BJ (cell line): ENCODE measurements around the gene NPM1. TPM values are rescaled to one million over a fixed set of nuclear protein-coding genes. Genes with fewer than 3 reads are reported as not detected.
A peak's percentile ranks its signal among the peaks of the same experiment; 100 is the strongest.

Experiments used
- CTCF ChIA-PET: fragments of 350-600 bp; formaldehyde crosslinking; extraction: SDS; loops from one replicate; lab custom pipeline; 2021; ENCODE audit warnings: antibody characterized with exemption, inconsistent platforms; lab: Yijun Ruan, JAX
- POLR2A ChIA-PET: fragments of 300-600 bp; sonication (Branson Sonifier 250); formaldehyde crosslinking; extraction: SDS; loops from one replicate; lab custom pipeline; 2021; ENCODE audit warnings: antibody characterized with exemption; lab: Charles Lee
- DNase-seq: peaks from one replicate; pipeline ENCODE4 v3.0.0-alpha.2; 2011; ENCODE audit warnings: low read depth
- H3K27me3 ChIP-seq: 2 replicates; pipeline ENCODE4 v1.6.0; 2011; ENCODE audit warnings: low read length; ENCODE audit not compliant: control insufficient read depth, insufficient read depth
- H3K36me3 ChIP-seq: 2 replicates; pipeline ENCODE4 v1.5.1; 2011; ENCODE audit warnings: low read length; ENCODE audit not compliant: control insufficient read depth, insufficient read depth
- H3K4me3 ChIP-seq: 2 replicates; pipeline ENCODE4 v1.5.1; 2011; ENCODE audit warnings: low read depth, mild to moderate bottlenecking, control low read depth, low read length
- polyA minus RNA-seq: library from RNA; depleted of rRNA, polyadenylated mRNA; stranded (reverse); fragments of >200 nt; gene quantifications from 2 replicates; pipeline ENCODE4 v1.2.3, GENCODE V29; 2011; rRNA and poly(A)+ RNA removed
- polyA plus RNA-seq: library from polyadenylated mRNA; depleted of rRNA; stranded (reverse); fragments of >200 nt; gene quantifications from 2 replicates; pipeline ENCODE4 v1.2.3, GENCODE V29; 2011; rRNA removed
- TF ChIP-seq, protein P1 (sequence below): IDR thresholded peaks from 2 replicates; pipeline ENCODE4 v1.5.1; 2011; ENCODE audit warnings: low read depth, mild to moderate bottlenecking, control low read depth, inconsistent platforms, low read length, moderate library complexity; ENCODE audit not compliant: insufficient read depth

Gene NPM1, protein sequence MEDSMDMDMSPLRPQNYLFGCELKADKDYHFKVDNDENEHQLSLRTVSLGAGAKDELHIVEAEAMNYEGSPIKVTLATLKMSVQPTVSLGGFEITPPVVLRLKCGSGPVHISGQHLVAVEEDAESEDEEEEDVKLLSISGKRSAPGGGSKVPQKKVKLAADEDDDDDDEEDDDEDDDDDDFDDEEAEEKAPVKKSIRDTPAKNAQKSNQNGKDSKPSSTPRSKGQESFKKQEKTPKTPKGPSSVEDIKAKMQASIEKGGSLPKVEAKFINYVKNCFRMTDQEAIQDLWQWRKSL
- polyA plus RNA-seq (2,997 and 3,059 TPM in 2 replicates), polyA minus RNA-seq (598 and 787 TPM in 2 replicates)

DNA sequence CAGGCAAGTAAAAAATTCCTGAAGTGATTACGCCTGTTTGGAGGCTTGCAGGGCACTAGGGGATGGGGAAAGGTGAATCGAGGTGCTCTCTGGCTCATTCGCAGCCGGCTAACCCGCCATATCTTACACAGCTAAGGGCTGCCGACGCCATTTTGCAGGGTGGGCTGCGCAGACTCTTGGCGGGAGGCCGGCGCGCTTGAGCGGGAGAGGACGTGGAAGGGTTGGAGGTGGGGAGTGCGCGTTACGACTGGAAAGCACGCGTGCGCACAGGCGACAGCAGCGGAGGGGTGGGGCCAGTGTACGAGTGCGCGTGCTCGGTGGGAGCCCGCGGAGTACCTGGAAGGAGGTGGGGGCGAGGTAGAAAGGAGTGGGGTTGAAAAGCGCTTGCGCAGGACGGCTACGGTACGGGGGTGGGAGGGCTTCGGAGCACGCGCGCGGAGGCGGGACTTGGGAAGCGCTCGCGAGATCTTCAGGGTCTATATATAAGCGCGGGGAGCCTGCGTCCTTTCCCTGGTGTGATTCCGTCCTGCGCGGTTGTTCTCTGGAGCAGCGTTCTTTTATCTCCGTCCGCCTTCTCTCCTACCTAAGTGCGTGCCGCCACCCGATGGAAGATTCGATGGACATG is at the start of gene NPM1:
Gene NPM1 (plus strand): TSS at position 505 of the 625 bp plus-strand sequence. CDS start 100 bp downstream, at position 605.
- peak; percentile 89 for DNase-seq
- TF ChIP-seq, protein P1, sequence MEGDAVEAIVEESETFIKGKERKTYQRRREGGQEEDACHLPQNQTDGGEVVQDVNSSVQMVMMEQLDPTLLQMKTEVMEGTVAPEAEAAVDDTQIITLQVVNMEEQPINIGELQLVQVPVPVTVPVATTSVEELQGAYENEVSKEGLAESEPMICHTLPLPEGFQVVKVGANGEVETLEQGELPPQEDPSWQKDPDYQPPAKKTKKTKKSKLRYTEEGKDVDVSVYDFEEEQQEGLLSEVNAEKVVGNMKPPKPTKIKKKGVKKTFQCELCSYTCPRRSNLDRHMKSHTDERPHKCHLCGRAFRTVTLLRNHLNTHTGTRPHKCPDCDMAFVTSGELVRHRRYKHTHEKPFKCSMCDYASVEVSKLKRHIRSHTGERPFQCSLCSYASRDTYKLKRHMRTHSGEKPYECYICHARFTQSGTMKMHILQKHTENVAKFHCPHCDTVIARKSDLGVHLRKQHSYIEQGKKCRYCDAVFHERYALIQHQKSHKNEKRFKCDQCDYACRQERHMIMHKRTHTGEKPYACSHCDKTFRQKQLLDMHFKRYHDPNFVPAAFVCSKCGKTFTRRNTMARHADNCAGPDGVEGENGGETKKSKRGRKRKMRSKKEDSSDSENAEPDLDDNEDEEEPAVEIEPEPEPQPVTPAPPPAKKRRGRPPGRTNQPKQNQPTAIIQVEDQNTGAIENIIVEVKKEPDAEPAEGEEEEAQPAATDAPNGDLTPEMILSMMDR, result no peak
- CTCF ChIA-PET, result interaction anchor here (0.5 to 1.4 kb wide), 4 partner anchors 11 to 1707 kb away, joined by 3 to 7 read pairs (median 3); no protein-coding TSS in a partner anchor
- no peaks in the 10 kb centered on the region for H3K27me3 ChIP-seq
- H3K4me3 ChIP-seq, result peak within 1 kb of the TSS; percentile 100
- POLR2A ChIA-PET, result interaction anchor here (0.7 kb wide), 1 partner anchor 170 kb away, joined by 3 read pairs; no protein-coding TSS in a partner anchor
- H3K36me3 ChIP-seq, result peaks cover 6% of the 10 kb centered on the region

DNA sequence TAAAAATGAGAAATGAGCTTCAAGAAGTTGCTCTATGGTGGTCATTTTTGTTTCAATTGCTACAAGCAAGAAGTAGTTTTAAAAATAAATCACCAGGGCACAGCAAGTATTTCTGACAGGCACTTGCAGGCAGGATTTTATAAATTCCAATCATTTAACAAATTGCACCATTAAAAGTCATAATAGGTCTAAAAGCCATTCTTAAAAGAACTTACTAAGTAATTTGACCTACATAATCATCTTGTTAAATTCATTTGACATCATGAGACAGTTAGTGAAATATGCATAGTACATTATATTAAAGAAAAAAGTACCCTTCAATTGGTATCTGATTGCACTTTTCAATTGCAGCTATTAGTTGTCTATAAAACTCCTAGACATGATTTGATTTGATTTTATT is 47.6 kb upstream of the NPM1 start:
- no peaks in the 10 kb centered on the region for H3K36me3 ChIP-seq
- no peak for DNase-seq
- H3K4me3 ChIP-seq, result no peak overlapping the region
- ChIA-PET POLR2A (no interaction called here), CTCF (interaction anchor here (1.2 to 14.4 kb wide), 5 partner anchors 67 to 596 kb away, joined by 3 to 247 read pairs (median 8); no protein-coding TSS in a partner anchor)
- H3K27me3 ChIP-seq, result peaks cover 4% of the 10 kb centered on the region
- TF ChIP-seq, protein P1, result no peak

DNA sequence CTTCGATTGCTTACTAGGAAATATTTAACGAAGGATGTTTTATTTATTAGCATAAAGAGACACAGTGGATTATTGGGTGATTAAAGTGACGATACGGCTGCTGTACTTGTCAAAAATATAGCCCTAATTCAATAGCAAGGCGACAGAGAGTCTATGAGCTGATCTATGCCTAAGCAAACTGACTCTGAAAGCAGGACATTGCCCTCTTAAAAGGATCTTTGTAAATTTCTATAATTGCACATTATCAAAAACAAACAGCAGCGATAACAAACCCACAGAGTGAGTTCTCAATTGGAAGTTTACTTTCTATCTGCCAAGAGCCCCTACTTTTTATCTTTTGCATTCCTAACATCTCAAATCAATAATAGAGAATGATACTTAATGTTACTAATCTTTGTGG is 47.2 kb upstream of the NPM1 start:
- TF ChIP-seq, protein P1, result no peak
- Histone ChIP-seq H3K36me3 (no peaks in the 10 kb centered on the region), H3K4me3 (no peak overlapping the region), H3K27me3 (peaks cover 3% of the 10 kb centered on the region)
- ChIA-PET CTCF (interaction anchor here (1.2 to 14.4 kb wide), 5 partner anchors 67 to 597 kb away, joined by 3 to 247 read pairs (median 8); no protein-coding TSS in a partner anchor), POLR2A (no interaction called here)
- no peak for DNase-seq

DNA sequence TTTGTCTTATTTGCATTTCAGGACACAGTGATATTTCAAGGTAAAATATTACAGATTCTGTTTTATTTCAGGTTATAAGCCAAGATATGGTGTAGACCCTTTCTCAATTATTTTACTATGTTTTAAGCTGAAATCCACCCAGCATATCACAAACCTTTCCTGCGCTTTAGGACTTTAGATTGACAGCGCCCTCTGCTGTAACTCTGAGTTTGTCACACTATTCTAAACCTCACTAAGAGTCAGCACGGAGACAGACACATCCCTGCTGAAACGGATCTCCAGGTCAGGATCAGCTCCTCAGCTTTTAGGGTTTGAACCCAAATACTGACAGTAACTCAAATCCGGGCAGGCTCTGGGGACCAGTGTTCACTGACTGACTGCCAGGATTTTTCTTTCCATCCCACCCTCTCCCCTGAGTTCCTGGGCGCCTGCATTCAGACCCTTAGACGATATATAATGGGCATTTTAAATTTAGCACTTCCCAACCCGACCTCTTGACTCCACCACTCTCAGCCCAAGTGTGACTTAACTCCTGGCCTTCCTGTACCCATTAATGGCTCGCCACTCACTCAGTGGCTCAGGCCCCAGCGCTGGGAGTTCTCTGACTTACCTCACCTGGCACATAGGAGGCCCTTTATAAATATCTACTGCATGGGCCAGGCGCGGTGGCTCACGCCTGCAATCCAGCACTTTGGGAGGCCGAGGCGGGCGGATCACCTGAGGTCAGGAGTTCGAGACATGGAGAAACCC is 45.1 kb upstream of the NPM1 start:
- Histone ChIP-seq H3K27me3 (no peaks in the 10 kb centered on the region), H3K4me3 (no peak overlapping the region), H3K36me3 (no peaks in the 10 kb centered on the region)
- DNase-seq, result no peak
- TF ChIP-seq, protein P1, result peak; percentile 75
- ChIA-PET CTCF (interaction anchor here (0.6 to 14.4 kb wide), 21 partner anchors 8 to 633 kb away, joined by 3 to 247 read pairs (median 4); partner anchors contain the start of gene NPM1), POLR2A (no interaction called here)
